GM18870 (cell line): ENCODE results near the gene CCL21.

Experiments
- ATAC-seq: cut with Tn5 transposase; IDR thresholded peaks from one replicate; pipeline ENCODE4 v1.9.1; 2021; ENCODE audit warnings: moderate library complexity; ENCODE audit not compliant: unreplicated experiment

Gene CCL21

GRCh38 chr9:34675048-34675714 lies 34.8 kb downstream of the CCL21 start:
- no peak for ATAC-seq

GRCh38 chr9:34674440-34674839 lies 35.5 kb downstream of the CCL21 start:
- ATAC-seq, result no peak

GRCh38 chr9:34671307-34671706 lies 38.6 kb downstream of the CCL21 start:
- no peak for ATAC-seq

- no peak for ATAC-seq
Measured at GRCh38 chr9:34669809-34670562, 40.0 kb downstream of the CCL21 start.

- no peak for ATAC-seq
Measured at GRCh38 chr9:34665381-34666250, 44.3 kb downstream of the CCL21 start.

- ATAC-seq, result no peak
Measured at GRCh38 chr9:34665067-34665380, 44.9 kb downstream of the CCL21 start.

GRCh38 chr9:34664281-34665066 lies 45.5 kb downstream of the CCL21 start:
- ATAC-seq, result no peak

GRCh38 chr9:34663303-34663605 lies 46.7 kb downstream of the CCL21 start:
- ATAC-seq, result no peak

GRCh38 chr9:34662526-34663302 lies 47.2 kb downstream of the CCL21 start, which contains the start of gene CCL27:
TSS of gene CCL27 (minus strand) at chr9:34662657. CDS start at chr9:34662633, 24 bp downstream.
- no peak for ATAC-seq

- ATAC-seq, result no peak
Measured at GRCh38 chr9:34659592-34660253, 50.2 kb downstream of the CCL21 start.
